ENCODE data around the gene BTBD2.

Gene BTBD2

GRCh38 chr19:2062389-2062729, 46.8 kb upstream of the BTBD2 start:
- TF ChIP-seq SIN3A (IDR thresholded peaks at IDR 0.05; ENCODE audit: borderline replicate concordance, insufficient read depth, low read length), result no peak
- no peak for TF ChIP-seq REST (IDR thresholded peaks at IDR 0.05; ENCODE audit: insufficient read depth in 1 of 2, low read depth in 2 of 2, low read length in 2 of 2)
- TF ChIP-seq POLR2AphosphoS5 (IDR thresholded peaks at IDR 0.05; ENCODE audit: low read depth, low read length), result no peak
- TF ChIP-seq TAF1 (IDR thresholded peaks at IDR 0.05; ENCODE audit: borderline replicate concordance, insufficient read depth, low read length), result no peak
- no peak for TF ChIP-seq FOXP2 (optimal IDR thresholded peaks at IDR 0.05; ENCODE audit: borderline replicate concordance, extremely low read depth, extremely low read length, insufficient read depth)

- peak; percentile 47 for TF ChIP-seq FOXP2 (optimal IDR thresholded peaks at IDR 0.05; ENCODE audit: borderline replicate concordance, extremely low read depth, extremely low read length, insufficient read depth)
- peak; percentile 56; the same call in 1 of the 2 replicates for TF ChIP-seq POLR2AphosphoS5 (IDR thresholded peaks at IDR 0.05; ENCODE audit: low read depth, low read length)
- TF ChIP-seq REST (IDR thresholded peaks at IDR 0.05; ENCODE audit: insufficient read depth in 1 of 2, low read depth in 2 of 2, low read length in 2 of 2), result no peak
- TF ChIP-seq TAF1 (IDR thresholded peaks at IDR 0.05; ENCODE audit: borderline replicate concordance, insufficient read depth, low read length), result peak; percentile 77; the same call in 1 of the 2 replicates
- no peak for TF ChIP-seq SIN3A (IDR thresholded peaks at IDR 0.05; ENCODE audit: borderline replicate concordance, insufficient read depth, low read length)
These were observed 46.2 kb upstream of the BTBD2 start for GRCh38 chr19:2061495-2062388.

GRCh38 chr19:2060884-2061494, 45.5 kb upstream of the BTBD2 start:
- no peak for TF ChIP-seq TAF1 (IDR thresholded peaks at IDR 0.05; ENCODE audit: borderline replicate concordance, insufficient read depth, low read length)
- 0 out of 2 replicates have a peak, but pooled peaks have one; percentile 61 for TF ChIP-seq SIN3A (IDR thresholded peaks at IDR 0.05; ENCODE audit: borderline replicate concordance, insufficient read depth, low read length)
- 0 out of 4 replicates have a peak, but pooled peaks of 1 of the 2 experiments have one; percentile 30 for TF ChIP-seq REST (IDR thresholded peaks at IDR 0.05; ENCODE audit: insufficient read depth in 1 of 2, low read depth in 2 of 2, low read length in 2 of 2)
- TF ChIP-seq POLR2AphosphoS5 (IDR thresholded peaks at IDR 0.05; ENCODE audit: low read depth, low read length), result 0 out of 2 replicates have a peak, but pooled peaks have one; percentile 53
- TF ChIP-seq FOXP2 (optimal IDR thresholded peaks at IDR 0.05; ENCODE audit: borderline replicate concordance, extremely low read depth, extremely low read length, insufficient read depth), result no peak

- TF ChIP-seq REST (IDR thresholded peaks at IDR 0.05; ENCODE audit: insufficient read depth in 1 of 2, low read depth in 2 of 2, low read length in 2 of 2) (no peak), FOXP2 (optimal IDR thresholded peaks at IDR 0.05; ENCODE audit: borderline replicate concordance, extremely low read depth, extremely low read length, insufficient read depth) (peak; percentile 63), TAF1 (IDR thresholded peaks at IDR 0.05; ENCODE audit: borderline replicate concordance, insufficient read depth, low read length) (no peak), POLR2AphosphoS5 (IDR thresholded peaks at IDR 0.05; ENCODE audit: low read depth, low read length) (no peak)
These were observed 44.1 kb upstream of the BTBD2 start for GRCh38 chr19:2059422-2060201.

Measured in PFSK-1 (cell line).